Activated T-helper 1 cell treated with anti-CD3 and anti-CD28 coated beads, Interleukin-2, amount 50 U/mL, for 16 hours (primary cell): ENCODE measurements around the gene TUBA1C.
"Not testable (repeated sequence)": the region's sequence is repeated elsewhere in the genome, so short reads cannot be mapped to it uniquely, and the experiment has no call there.

Experiments
- DNase-seq, 2 donors: peaks; one replicate each; pipeline ENCODE4 v3.0.0-alpha.2; 2020; ENCODE audit warnings: low read depth in 1 of 2, low spot score in 1 of 2

Gene TUBA1C

DNA sequence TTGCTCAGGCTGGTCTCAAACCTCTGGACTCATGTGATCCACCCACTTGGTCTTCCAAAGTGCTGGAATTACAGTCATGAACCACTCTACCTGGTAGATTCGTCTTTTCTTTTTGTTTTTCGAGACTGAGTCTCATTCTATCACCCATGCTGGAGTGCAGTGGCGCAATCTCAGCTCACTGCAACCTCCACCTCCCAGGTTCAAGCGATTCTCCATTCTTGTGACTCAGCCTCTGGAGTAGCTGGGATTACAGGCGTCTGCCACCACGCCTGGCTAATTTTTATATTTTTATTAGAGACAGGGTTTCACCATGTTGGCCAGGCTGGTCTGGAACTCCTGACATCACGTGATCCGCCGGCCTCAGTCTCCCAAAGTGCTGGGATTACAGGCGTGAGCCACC lies 9.4 kb upstream of the TUBA1C start:
- not testable (repeated sequence) for DNase-seq

DNA sequence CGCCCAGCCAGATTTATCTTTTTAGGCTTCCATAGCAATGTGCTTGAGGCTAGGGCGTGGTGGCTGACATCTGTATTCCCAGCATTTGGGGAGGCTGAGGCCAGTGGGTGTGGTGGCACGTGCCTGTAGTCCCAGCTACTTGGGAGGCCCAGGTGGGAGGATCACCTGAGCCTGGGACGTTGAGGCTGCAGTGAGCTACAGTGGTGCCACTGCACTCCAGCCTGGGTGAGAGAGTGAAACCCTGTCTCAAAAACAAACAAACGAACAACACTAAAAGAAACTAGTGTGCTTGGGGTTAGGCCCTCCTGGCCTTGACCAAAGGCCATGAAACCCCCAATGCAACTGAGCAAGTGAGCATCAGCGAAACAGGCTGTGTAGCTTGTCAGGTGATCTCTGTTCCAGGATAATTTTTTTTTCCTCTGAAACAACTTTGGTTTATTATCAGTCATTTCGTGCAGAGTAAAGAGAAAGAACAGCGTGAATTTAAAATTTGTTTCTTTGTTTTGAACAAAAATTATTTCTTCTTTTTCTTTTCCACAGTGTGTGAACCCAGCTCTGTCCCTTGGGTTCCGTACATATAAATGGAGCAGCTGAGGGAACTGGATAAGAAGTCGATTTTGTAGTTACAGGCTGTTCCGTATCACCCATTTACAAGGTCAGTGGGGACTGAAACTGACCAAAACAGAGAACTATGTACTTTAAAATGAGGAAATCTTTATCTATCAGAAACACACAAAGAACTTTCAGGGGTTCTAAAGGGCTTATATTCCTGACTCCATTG lies 8.8 kb upstream of the TUBA1C start:
- no peak for DNase-seq

DNA sequence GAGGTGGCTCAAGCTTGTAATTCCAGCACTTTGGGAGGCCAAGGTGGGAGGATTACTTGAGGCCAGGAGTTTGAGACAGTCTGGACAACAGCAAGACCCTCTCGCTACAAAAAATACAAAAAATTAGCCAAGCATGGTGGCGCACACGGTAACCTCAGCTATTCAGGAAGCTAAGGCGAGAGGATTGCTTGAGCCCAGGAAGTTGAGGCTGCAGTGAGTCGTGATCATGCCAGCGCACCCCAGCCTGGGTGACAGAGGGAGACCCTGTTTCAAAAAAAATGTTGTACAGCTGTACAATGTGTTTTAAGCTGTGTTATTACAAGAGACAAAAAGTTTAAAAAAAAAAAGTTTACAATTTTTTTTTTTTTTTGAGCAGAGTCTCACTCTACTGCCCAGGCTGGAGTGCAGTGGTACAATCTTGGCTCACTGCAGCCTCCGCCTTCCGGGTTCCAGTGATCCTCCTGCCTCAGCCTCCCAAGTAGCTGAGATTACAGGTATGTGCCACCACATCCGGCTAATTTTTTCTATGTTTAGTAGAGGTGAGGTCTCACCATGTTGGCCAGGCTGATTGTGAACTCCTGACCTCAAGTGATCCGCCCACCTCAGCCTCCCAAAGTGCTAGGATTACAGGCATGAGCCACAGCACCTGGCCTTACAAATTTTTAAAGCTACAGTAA lies 7.2 kb upstream of the TUBA1C start:
- DNase-seq: not testable (repeated sequence)

- no peak for DNase-seq
These were observed 5.4 kb upstream of the TUBA1C start for GRCh38 chr12:49259452-49259851.

GRCh38 chr12:49260166-49260565 lies 4.7 kb upstream of the TUBA1C start:
- DNase-seq: no peak

DNA sequence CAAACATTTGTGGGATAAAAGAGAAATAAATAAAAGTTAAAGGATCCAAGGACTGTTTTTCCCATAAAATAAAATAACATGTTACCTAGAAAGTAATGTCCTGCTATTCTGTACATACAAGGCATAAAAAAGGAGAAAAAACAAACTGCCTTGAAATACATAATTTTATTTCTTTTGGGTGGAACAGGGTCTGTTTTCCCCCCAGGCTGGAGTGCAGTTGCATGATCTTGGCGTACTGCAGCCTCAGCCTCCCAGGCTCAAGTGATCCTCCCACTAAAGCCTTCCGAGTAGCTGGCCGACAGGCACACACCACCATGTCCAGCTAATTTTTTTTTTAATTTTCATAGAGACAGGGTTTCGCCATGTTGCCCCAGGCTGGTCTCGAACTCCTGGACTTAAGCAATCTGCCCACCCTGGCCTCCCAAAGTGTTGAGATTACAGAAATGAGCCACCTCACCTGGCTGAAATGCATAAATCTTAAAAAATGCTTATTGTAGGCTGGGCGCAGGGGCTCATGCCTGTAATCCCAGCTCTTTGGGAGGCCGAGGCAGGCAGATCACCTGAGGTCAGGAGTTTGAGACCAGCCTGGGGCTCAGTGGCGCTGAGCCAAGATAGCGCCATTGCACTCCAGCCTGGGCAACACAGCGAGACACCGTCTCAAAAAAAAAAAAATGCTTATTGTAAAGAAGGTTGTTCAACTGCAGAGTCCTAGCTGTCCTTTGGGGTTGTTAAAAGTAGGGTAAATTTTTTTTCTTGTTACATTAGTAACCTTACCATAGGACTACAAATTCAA lies 4.1 kb upstream of the TUBA1C start:
- DNase-seq: no peak

- DNase-seq: no peak
These were observed 3.2 kb upstream of the TUBA1C start for GRCh38 chr12:49261721-49262120.

GRCh38 chr12:49263400-49263763 lies 1.5 kb upstream of the TUBA1C start:
- DNase-seq: no peak

- peak in 1 of 2 donors; percentile 9 for DNase-seq
These were observed 413 bp upstream of the TUBA1C start for GRCh38 chr12:49264466-49264872.

GRCh38 chr12:49269191-49269590 lies 4.3 kb downstream of the TUBA1C start:
- DNase-seq: not testable (repeated sequence)

DNA sequence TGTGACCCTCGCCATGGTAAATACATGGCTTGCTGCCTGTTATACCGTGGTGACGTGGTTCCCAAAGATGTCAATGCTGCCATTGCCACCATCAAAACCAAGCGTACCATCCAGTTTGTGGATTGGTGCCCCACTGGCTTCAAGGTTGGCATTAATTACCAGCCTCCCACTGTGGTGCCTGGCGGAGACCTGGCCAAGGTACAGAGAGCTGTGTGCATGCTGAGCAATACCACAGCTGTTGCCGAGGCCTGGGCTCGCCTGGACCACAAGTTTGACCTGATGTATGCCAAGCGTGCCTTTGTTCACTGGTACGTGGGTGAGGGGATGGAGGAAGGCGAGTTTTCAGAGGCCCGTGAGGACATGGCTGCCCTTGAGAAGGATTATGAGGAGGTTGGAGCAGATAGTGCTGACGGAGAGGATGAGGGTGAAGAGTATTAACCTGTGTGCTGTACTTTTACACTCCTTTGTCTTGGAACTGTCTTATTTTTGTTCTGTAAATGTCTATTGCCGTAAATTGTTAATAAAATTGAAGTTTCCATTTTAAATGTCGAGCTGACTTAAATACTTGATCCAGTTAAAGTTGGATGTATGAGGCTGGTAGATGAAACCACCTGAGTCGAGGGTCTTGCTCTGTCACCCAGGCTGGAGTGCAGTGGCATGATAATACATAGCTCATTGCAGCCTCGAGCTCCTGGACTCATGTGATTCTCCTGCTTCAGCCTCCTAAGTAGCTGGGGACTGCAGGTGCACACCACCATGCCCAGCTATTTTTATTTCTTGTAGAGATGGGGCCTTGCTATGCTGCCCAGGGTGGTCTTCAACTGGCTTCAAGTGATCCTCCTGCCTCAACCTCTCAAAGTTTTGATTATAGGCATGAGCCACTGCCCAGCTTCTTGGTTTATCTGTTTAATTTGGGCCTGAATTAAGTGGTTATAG lies 8.2 kb downstream of the TUBA1C start:
- DNase-seq: no peak

DNA sequence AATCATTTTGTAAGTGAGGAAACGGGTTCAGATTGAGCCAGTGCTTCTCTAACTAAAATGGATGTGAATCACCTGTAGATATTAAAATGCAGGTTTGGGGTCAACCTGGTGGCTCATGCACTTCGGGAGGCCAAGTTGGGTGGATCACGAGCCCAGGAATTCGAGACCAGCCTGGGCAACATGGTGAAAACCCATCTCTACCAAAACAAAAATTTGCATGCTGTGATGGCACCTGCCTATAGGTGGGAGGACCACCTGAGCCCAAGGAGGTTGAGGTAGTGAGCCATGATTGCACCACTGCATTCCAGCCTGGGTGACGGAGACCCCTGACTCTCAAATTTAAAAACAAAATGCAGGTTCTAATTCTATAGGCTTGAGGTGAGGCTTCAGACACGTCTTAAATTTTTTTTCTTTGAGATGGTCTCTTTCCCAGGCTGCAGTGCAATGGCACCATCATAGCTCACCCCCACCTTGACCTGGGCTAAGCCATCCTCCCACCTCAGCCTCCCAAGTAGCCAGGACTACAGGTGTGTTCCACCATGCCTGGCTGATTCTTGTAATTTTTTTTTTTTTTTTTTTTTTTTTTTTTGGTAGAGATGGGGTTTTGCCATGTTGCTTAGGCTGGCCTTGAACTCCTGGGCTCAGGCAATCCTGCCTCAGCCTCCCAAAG lies 9.0 kb downstream of the TUBA1C start:
- DNase-seq: no peak

GRCh38 chr12:49274396-49275069 lies 9.7 kb downstream of the TUBA1C start:
- no peak for DNase-seq

DNA sequence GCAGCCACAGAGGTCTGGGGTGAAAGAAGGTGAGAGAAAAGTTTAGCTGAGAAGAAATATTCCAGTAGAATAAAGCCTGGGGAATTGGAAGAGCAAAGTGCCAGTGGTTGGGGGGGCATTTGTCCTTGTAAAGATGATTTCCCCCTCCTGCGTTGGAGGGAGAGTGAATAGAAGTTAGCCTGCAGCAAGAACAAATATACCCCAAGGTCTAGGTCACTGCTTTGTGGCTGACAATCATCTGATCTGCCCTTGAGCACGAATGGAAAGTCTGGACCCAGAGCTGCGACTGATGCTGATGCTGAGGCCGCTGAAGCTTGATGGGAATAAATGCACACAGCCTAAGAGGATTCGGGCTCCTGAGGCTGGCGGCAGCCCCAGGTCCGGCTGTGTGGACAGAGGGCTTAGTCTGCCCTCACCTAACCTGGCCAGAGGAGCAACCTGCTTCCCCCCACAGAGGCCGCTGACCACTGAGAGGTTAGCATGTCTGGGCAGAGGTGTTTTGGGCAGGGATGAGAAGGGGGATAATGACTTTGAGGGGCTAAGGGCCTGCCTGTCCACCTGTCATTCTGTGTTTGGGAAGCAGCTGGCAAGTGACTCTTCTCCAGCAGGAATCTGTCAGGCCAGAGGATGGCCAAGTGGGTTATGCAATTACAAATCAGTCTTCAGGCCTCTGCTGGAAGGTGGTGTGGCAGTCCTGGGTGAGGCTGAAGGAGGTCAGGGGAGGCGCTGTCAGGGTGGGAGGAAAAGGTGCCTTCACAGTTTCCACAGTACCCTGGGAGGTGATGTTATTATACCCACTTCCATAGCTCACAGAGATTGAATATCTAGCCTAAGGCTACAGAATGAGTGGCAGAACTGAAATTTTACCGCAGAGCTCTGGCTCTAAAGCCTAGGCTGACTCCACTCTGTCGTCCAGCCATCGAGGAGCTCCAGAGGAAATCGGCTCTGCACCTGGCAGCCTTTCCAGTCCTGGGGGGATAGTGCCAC lies 11.7 kb downstream of the TUBA1C start:
- DNase-seq: no peak

GRCh38 chr12:49277466-49277865 lies 12.6 kb downstream of the TUBA1C start:
- DNase-seq: no peak

GRCh38 chr12:49279706-49280159 lies 14.9 kb downstream of the TUBA1C start:
- DNase-seq: no peak

DNA sequence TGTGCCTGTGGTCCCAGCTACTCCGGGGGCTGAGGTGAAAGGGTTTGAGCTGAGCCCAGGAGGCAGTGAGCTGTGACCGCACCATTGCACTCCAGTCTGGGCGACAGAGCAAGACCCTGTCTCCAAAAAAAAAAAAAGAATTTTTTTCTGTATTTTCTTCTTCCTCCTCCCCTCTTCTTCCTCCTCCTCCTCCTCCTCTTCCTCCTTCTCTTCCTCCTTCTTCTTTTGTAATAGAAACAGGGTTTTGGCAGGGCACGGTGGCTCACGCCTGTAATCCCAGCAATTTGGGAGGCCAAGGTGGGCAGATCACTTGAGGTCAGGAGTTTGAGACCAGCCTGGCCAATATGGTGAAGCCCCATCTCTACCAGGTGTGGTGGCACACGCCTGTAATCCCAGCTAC lies 15.7 kb downstream of the TUBA1C start:
- not testable (repeated sequence) for DNase-seq

DNA sequence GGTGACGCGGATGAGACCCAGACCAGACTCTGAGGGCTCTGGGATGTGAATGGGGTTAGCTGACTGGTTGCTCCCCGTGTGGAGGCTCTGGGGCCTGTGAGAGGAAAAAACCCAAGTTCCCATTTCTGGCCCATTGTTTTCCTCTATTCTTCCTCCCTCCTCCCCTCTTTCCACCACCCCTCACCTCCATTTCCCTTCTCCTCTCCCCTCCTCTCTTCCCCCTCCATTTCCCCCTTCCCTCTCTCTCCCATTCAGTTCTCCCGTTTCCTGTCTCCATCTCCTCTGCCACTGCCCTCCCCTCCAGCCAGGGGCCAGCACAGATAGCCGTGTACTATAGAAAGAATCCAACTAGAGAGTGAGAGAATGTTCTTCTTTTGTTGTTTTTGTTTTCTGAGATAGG lies 17.4 kb downstream of the TUBA1C start:
- no peak for DNase-seq
